ENCODE results near the gene PPM1D.
"Not testable (repeated sequence)": the region's sequence is repeated elsewhere in the genome, so short reads cannot be mapped to it uniquely, and the experiment has no call there.

The PPM1D gene

DNA sequence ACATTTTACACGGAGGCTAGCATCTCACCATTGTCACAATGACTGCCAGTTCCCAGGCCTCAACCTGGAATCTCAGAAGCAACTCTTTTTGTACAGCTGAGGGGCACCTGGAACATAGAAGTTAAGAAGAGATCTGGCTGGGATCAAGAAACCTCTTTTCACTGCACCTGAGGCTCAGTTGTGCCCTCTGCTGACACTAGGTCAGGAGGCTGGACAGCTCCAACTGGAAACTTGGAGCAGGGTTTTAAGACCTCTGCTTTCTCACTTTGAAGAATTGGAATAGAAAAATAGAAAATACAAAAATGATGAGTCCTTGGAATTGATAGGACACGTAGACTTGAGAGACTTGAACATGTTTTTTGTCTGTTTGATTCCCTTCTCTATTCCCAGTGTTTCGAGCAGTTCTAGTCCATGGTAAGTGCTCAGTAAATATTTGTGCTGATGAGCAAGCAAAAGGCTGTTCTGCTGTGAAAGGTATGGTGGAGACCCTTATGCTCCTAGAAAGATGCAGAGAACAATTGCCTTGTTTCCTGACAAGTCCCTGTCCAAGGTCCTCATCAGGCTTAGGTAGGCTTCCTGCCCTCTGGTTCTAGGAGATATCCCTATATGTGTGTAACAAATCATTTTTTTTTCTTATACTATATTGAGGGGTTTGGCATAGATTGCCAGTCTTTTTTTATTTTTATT, 13.6 kb upstream of the PPM1D start:
- no peaks in the 10 kb centered on the region for H3K9me2 ChIP-seq (replicated peaks; ENCODE audit: control insufficient read depth, low read length)
- H3K79me2 ChIP-seq (ENCODE audit: control insufficient read depth, low read length), result no peaks in the 10 kb centered on the region
- no peaks in the 10 kb centered on the region for H4K20me1 ChIP-seq (ENCODE audit: control insufficient read depth, insufficient read depth, low read depth, low read length)
- no peak overlapping the region for H3K4me3 ChIP-seq (ENCODE audit: low read length)
- H3K36me3 ChIP-seq (ENCODE audit: control insufficient read depth, low read length), result no peaks in the 10 kb centered on the region
- H3K4me2 ChIP-seq (ENCODE audit: low read length), result no peak overlapping the region
- H3K27ac ChIP-seq (ENCODE audit: low read depth, low read length), result no peak overlapping the region
- H3K9me3 ChIP-seq (ENCODE audit: control insufficient read depth, insufficient read depth, low read length), result no peaks in the 10 kb centered on the region
- TF ChIP-seq EZH2phosphoT487 (IDR thresholded peaks at IDR 0.05; ENCODE audit: borderline replicate concordance, low read length), result no peak
- TF ChIP-seq, protein P1, sequence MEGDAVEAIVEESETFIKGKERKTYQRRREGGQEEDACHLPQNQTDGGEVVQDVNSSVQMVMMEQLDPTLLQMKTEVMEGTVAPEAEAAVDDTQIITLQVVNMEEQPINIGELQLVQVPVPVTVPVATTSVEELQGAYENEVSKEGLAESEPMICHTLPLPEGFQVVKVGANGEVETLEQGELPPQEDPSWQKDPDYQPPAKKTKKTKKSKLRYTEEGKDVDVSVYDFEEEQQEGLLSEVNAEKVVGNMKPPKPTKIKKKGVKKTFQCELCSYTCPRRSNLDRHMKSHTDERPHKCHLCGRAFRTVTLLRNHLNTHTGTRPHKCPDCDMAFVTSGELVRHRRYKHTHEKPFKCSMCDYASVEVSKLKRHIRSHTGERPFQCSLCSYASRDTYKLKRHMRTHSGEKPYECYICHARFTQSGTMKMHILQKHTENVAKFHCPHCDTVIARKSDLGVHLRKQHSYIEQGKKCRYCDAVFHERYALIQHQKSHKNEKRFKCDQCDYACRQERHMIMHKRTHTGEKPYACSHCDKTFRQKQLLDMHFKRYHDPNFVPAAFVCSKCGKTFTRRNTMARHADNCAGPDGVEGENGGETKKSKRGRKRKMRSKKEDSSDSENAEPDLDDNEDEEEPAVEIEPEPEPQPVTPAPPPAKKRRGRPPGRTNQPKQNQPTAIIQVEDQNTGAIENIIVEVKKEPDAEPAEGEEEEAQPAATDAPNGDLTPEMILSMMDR (IDR thresholded peaks at IDR 0.05; ENCODE audit: low read depth, low read length, poor library complexity, severe bottlenecking), result peak; percentile 35
- no peaks in the 10 kb centered on the region for H3F3A ChIP-seq (ENCODE audit: control insufficient read depth, insufficient read depth)
- no peaks in the 10 kb centered on the region for H3K4me1 ChIP-seq (ENCODE audit: control insufficient read depth, low read length)
- peaks cover 3% of the 10 kb centered on the region; the same call in 1 of the 2 replicates for H3K27me3 ChIP-seq (ENCODE audit: control insufficient read depth, low read length)

DNA sequence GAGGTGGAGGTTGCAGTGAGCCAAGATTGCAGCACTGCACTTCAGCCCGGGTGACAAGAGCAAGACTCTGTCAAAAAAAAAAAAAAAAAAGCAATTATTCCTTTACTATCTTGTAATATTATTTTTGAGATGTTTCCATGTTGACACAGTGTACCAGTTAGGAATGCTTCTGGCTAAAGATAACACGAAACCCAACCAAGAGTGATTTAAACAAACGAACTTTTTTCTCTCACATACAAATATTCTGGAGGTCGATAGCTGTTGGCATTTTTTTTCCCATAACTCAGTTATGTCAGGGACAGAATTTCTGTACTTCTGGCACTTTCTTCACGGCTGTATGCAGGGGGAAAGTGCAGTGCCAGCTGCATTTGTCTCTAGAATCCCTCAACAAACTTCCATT, 9.9 kb upstream of the PPM1D start:
- Histone ChIP-seq H3K4me2 (ENCODE audit: low read length) (no peak overlapping the region), H4K20me1 (ENCODE audit: control insufficient read depth, insufficient read depth, low read depth, low read length) (no peaks in the 10 kb centered on the region), H3K36me3 (ENCODE audit: control insufficient read depth, low read length) (no peaks in the 10 kb centered on the region), H3K27me3 (ENCODE audit: control insufficient read depth, low read length) (peaks cover 9% of the 10 kb centered on the region; the same call in 1 of the 2 replicates), H3K4me1 (ENCODE audit: control insufficient read depth, low read length) (no peaks in the 10 kb centered on the region), H3K9me2 (replicated peaks; ENCODE audit: control insufficient read depth, low read length) (no peaks in the 10 kb centered on the region), H3K79me2 (ENCODE audit: control insufficient read depth, low read length) (no peaks in the 10 kb centered on the region), H3K9me3 (ENCODE audit: control insufficient read depth, insufficient read depth, low read length) (no peaks in the 10 kb centered on the region), H3K27ac (ENCODE audit: low read depth, low read length) (no peak overlapping the region), H3F3A (ENCODE audit: control insufficient read depth, insufficient read depth) (no peaks in the 10 kb centered on the region), H3K4me3 (ENCODE audit: low read length) (no peak overlapping the region)
- TF ChIP-seq, protein P1 (IDR thresholded peaks at IDR 0.05; ENCODE audit: low read depth, low read length, poor library complexity, severe bottlenecking), result no peak
- no peak for TF ChIP-seq EZH2phosphoT487 (IDR thresholded peaks at IDR 0.05; ENCODE audit: borderline replicate concordance, low read length)

DNA sequence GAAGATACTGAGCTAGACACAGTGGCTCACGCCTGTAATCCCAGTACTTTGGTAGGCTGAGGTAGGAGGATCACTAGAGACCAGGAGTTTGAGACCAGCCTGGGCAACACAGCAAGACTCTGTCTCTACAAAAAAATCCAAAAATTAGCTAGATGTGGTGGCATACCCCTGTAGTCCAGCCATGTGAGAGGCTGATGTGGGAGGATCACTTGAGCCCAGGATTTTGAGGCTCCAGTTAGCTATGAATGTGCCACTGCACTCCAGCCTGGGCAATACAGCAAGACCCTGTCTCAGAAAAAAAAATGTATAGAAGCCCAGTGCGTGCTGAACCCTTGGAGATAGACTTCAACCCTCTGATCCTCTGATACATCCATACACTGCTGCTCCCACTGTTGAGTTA, 7.2 kb upstream of the PPM1D start:
- Histone ChIP-seq H3K79me2 (ENCODE audit: control insufficient read depth, low read length) (no peaks in the 10 kb centered on the region), H3K4me2 (ENCODE audit: low read length) (no peak overlapping the region), H3K4me3 (ENCODE audit: low read length) (no peak overlapping the region), H3K9me3 (ENCODE audit: control insufficient read depth, insufficient read depth, low read length) (no peaks in the 10 kb centered on the region), H3K4me1 (ENCODE audit: control insufficient read depth, low read length) (no peaks in the 10 kb centered on the region; the same call in 1 of the 2 replicates), H3K36me3 (ENCODE audit: control insufficient read depth, low read length) (no peaks in the 10 kb centered on the region), H3K27ac (ENCODE audit: low read depth, low read length) (no peak overlapping the region), H3K9me2 (replicated peaks; ENCODE audit: control insufficient read depth, low read length) (no peaks in the 10 kb centered on the region), H4K20me1 (ENCODE audit: control insufficient read depth, insufficient read depth, low read depth, low read length) (no peaks in the 10 kb centered on the region), H3K27me3 (ENCODE audit: control insufficient read depth, low read length) (peaks cover 9% of the 10 kb centered on the region; the same call in 1 of the 2 replicates), H3F3A (ENCODE audit: control insufficient read depth, insufficient read depth) (no peaks in the 10 kb centered on the region; the same call in 1 of the 2 replicates)
- TF ChIP-seq EZH2phosphoT487 (IDR thresholded peaks at IDR 0.05; ENCODE audit: borderline replicate concordance, low read length), result no peak
- TF ChIP-seq, protein P1 (IDR thresholded peaks at IDR 0.05; ENCODE audit: low read depth, low read length, poor library complexity, severe bottlenecking), result no peak

DNA sequence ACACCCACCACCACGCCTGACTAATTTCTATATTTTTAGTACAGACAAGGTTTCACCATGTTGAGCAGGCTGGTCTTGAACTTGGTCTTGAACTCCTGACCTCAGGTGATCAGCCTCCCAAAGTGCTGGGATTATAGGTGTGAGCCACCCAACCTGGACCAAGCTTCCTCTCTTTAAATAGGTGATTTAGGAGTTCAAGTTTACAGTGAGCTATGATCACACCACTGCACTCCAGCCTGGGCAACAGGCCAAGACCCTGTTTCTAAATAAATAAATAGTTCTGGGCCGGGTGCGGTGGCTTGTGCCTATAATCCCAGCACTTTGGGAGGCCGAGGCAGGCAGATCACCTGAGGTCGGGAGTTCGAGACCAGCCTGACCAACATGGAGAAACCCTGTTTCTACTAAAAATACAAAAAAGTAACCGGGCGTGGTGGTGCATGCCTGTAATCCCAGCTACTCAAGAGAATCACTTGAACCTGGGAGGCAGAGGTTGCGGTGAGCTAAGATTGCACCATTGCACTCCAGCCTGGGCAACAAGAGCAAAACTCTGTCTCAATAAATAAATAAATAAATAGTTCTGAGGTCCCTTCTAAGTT, 6.5 kb upstream of the PPM1D start:
- H3K36me3 ChIP-seq (ENCODE audit: control insufficient read depth, low read length); H3K4me3 ChIP-seq (ENCODE audit: low read length); H3K9me2 ChIP-seq (replicated peaks; ENCODE audit: control insufficient read depth, low read length); H3K79me2 ChIP-seq (ENCODE audit: control insufficient read depth, low read length); H3K9me3 ChIP-seq (ENCODE audit: control insufficient read depth, insufficient read depth, low read length); H3K4me2 ChIP-seq (ENCODE audit: low read length); H4K20me1 ChIP-seq (ENCODE audit: control insufficient read depth, insufficient read depth, low read depth, low read length); H3K4me1 ChIP-seq (ENCODE audit: control insufficient read depth, low read length); H3F3A ChIP-seq (ENCODE audit: control insufficient read depth, insufficient read depth); H3K27me3 ChIP-seq (ENCODE audit: control insufficient read depth, low read length); H3K27ac ChIP-seq (ENCODE audit: low read depth, low read length): not testable (repeated sequence)

DNA sequence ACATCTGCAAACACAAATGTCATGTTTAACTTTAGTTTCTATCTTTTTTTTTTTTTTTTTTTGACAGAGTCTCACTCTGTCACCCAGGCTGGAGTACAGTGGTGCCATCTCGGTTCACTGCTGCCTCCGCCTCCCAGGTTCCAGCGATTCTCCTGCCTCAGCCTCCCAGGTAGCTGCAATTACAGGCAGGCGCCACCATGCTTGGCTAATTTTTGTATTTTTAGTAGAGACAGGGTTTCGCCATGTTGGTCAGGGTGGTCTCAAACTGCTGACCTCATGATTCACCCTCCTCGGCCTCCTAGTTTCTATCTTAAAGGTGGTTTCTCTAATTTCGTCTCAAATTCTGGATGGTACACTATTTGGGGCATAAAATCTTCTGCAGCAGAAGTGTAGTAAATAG, 5.8 kb upstream of the PPM1D start:
- H4K20me1 ChIP-seq (ENCODE audit: control insufficient read depth, insufficient read depth, low read depth, low read length), result not testable (repeated sequence)

More for the DNA sequence above, 5.8 kb upstream of the PPM1D start:
- H3F3A ChIP-seq (ENCODE audit: control insufficient read depth, insufficient read depth); H3K27me3 ChIP-seq (ENCODE audit: control insufficient read depth, low read length); H3K9me3 ChIP-seq (ENCODE audit: control insufficient read depth, insufficient read depth, low read length); H3K4me3 ChIP-seq (ENCODE audit: low read length); H3K27ac ChIP-seq (ENCODE audit: low read depth, low read length); H3K36me3 ChIP-seq (ENCODE audit: control insufficient read depth, low read length); H3K4me2 ChIP-seq (ENCODE audit: low read length); H3K9me2 ChIP-seq (replicated peaks; ENCODE audit: control insufficient read depth, low read length); H3K79me2 ChIP-seq (ENCODE audit: control insufficient read depth, low read length): not testable (repeated sequence)
- peaks cover 13% of the 10 kb centered on the region for H3K4me1 ChIP-seq (ENCODE audit: control insufficient read depth, low read length)

Measured in DOHH2 (cell line).